Stimulated activated CD8-positive, alpha-beta memory T cell treated with anti-CD3 and anti-CD28 coated beads, Interleukin-7, amount 100 ng/mL, for 1 hour (primary cell): ENCODE results near the gene LRRN3.

Experiments
- DNase-seq, 2 donors: peaks; one replicate each; pipeline ENCODE4 v3.0.0-alpha.2; 2020; ENCODE audit warnings: low read depth in 2 of 2

LRRN3 gene

GRCh38 chr7:111080495-111081105 lies 10.3 kb upstream of the LRRN3 start:
- DNase-seq, result no peak

- no peak for DNase-seq
Measured at GRCh38 chr7:111081546-111082267, 9.2 kb upstream of the LRRN3 start.

- DNase-seq, result no peak
Measured at GRCh38 chr7:111082351-111082750, 8.6 kb upstream of the LRRN3 start.

GRCh38 chr7:111083413-111083812 lies 7.5 kb upstream of the LRRN3 start:
- DNase-seq, result no peak

- no peak for DNase-seq
Measured at GRCh38 chr7:111085356-111085755, 5.6 kb upstream of the LRRN3 start.

- DNase-seq, result no peak
Measured at GRCh38 chr7:111086532-111086931, 4.4 kb upstream of the LRRN3 start.

GRCh38 chr7:111088328-111088727 lies 2.6 kb upstream of the LRRN3 start:
- no peak for DNase-seq

GRCh38 chr7:111089822-111090426 lies 1.0 kb upstream of the LRRN3 start:
- DNase-seq, result no peak

- DNase-seq, result no peak
Measured at GRCh38 chr7:111091593-111092358, 849 bp downstream of the LRRN3 start.

GRCh38 chr7:111092406-111093236 lies 1.7 kb downstream of the LRRN3 start:
- no peak for DNase-seq

GRCh38 chr7:111093496-111093895 lies 2.6 kb downstream of the LRRN3 start:
- DNase-seq, result no peak

GRCh38 chr7:111094419-111094818 lies 3.5 kb downstream of the LRRN3 start:
- no peak for DNase-seq

GRCh38 chr7:111096997-111097396 lies 6.1 kb downstream of the LRRN3 start:
- no peak for DNase-seq

- DNase-seq, result peak in 1 of 2 donors; percentile 26
Measured at GRCh38 chr7:111098011-111098925, 7.3 kb downstream of the LRRN3 start.

GRCh38 chr7:111098926-111099250 lies 8.0 kb downstream of the LRRN3 start:
- no peak for DNase-seq

- DNase-seq, result no peak
Measured at GRCh38 chr7:111101856-111102646, 11.1 kb downstream of the LRRN3 start.

- no peak for DNase-seq
Measured at GRCh38 chr7:111103136-111103535, 12.2 kb downstream of the LRRN3 start.

- DNase-seq, result no peak
Measured at GRCh38 chr7:111103678-111104274, 12.8 kb downstream of the LRRN3 start.

GRCh38 chr7:111104710-111105109 lies 13.8 kb downstream of the LRRN3 start:
- no peak for DNase-seq
